NB4 (cell line): Measurements from ENCODE around the gene KRTAP6-3.

ENCODE experiments used
- CTCF ChIP-seq: IDR thresholded peaks from one replicate; pipeline ENCODE4 v1.5.1; 2012; ENCODE audit warnings: low read depth, low read length
- POLR2A ChIP-seq: IDR thresholded peaks from 2 replicates; pipeline ENCODE4 v1.6.1; 2011; ENCODE audit warnings: mild to moderate bottlenecking; ENCODE audit not compliant: insufficient read length; ENCODE audit errors: extremely low read depth

DNA sequence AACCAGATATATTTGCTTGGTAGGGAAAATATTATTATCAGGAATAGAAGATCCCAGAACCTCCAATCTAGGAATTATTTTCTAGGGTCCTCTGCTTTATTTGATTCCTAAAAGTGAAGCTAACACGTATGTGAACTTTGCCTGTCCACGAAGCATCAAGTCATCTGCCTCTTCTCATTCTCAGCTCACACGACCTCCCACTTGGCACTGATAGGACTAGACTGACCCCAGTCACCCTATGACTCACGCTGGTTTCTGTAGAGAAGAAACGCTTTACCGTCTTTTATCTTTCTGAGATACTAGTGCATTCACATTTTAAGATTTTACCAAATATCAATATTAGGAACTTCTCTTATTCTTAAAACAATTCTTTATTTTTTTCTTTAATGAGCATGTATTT is 29.2 kb upstream of the KRTAP6-3 start:
- no peak for TF ChIP-seq CTCF
- TF ChIP-seq POLR2A = no peak
